ENCODE results near the gene AAK1.

GRCh38 chr2:69623236-69623635 lies 20.3 kb downstream of the AAK1 start:
- no peak for TF ChIP-seq CTCF (IDR thresholded peaks at IDR 0.05)
- no peak for TF ChIP-seq POLR2AphosphoS5 (IDR thresholded peaks at IDR 0.05; ENCODE audit: low read depth, low read length)
- TF ChIP-seq REST (IDR thresholded peaks at IDR 0.05; ENCODE audit: low read depth, low read length) = no peak
- TF ChIP-seq NRF1 (IDR thresholded peaks at IDR 0.05; ENCODE audit: low read depth, low read length) = no peak
- TF ChIP-seq TCF12 (IDR thresholded peaks at IDR 0.05) = no peak
- no peak for TF ChIP-seq ZBTB33 (IDR thresholded peaks at IDR 0.05; ENCODE audit: borderline replicate concordance, low read depth)
- no peak for TF ChIP-seq PBX3 (IDR thresholded peaks at IDR 0.05)
- no peak for TF ChIP-seq RXRA (IDR thresholded peaks at IDR 0.05; ENCODE audit: borderline replicate concordance, low read depth)
- TF ChIP-seq ELF1 (IDR thresholded peaks at IDR 0.05) = no peak
- TF ChIP-seq TAF1 (IDR thresholded peaks at IDR 0.05; ENCODE audit: borderline replicate concordance, low read depth, low read length) = no peak
